GM12878 (cell line): ENCODE results near the gene SNCA. TPM values are rescaled to one million over a fixed set of nuclear protein-coding genes. Genes with fewer than 3 reads are reported as not detected.

Experiments
- ATAC-seq: fragments of 200-7000 bp; cut with Tn5 transposase; 3 replicates; pipeline ENCODE4 v1.9.1; 2020; ENCODE audit warnings: mild to moderate bottlenecking, moderate library complexity
- BruUV-seq: library from RNA; stranded (reverse); fragments of 400-500 nt; replicated peaks from 2 replicates; lab custom pipeline; 2021; lab: Mats Ljungman, UMichigan
- CTCF ChIA-PET: fragments of 300-600 bp; sonication (Branson Sonifier 250); formaldehyde crosslinking; extraction: SDS; loops from one replicate; lab custom pipeline; 2021; ENCODE audit warnings: inconsistent platforms; lab: Yijun Ruan, JAX
- POLR2A ChIA-PET: fragments of 350-600 bp; formaldehyde crosslinking; extraction: SDS; loops from one replicate; lab custom pipeline; 2021; ENCODE audit warnings: inconsistent platforms; lab: Charles Lee
- RAD21 ChIA-PET: fragments of 300-600 bp; sonication (Branson Sonifier 250); formaldehyde crosslinking; loops from one replicate; lab custom pipeline; 2023; ENCODE audit warnings: antibody characterized with exemption; ENCODE audit not compliant: unreplicated experiment; lab: Charles Lee
- SMC1A ChIA-PET: fragments of 300-600 bp; sonication (Branson Sonifier 250); formaldehyde crosslinking; loops from one replicate; lab custom pipeline; 2023; ENCODE audit not compliant: unreplicated experiment, uncharacterized antibody; lab: Charles Lee
- DNase-seq: peaks from one replicate; pipeline ENCODE4 v3.0.0-alpha.2; 2011; ENCODE audit warnings: low read depth, low spot score
- FAIRE-seq: peaks from 3 replicates; lab custom pipeline; 2011; peaks lifted over from hg19 to GRCh38; lab: Jason Lieb, UNC
- H2AFZ ChIP-seq: 2 replicates; pipeline ENCODE4 v1.6.0; 2011; ENCODE audit warnings: low read depth, low read length, control low read depth; ENCODE audit not compliant: control insufficient read depth
- H3K27ac ChIP-seq: 2 replicates; pipeline ENCODE4 v1.5.1; 2011; ENCODE audit warnings: control low read depth; ENCODE audit not compliant: control insufficient read depth, insufficient read depth
- H3K27me3 ChIP-seq, 2 experiments: replicated peaks in 1 of 2; 2 replicates each; pipeline versions ENCODE4 v1.6.0 to v1.6.1; 2011; ENCODE audit warnings: low read length in 1 of 2; ENCODE audit not compliant: control insufficient read depth in 2 of 2, insufficient read depth in 2 of 2
- H3K36me3 ChIP-seq, 2 experiments: 2 replicates each; pipeline ENCODE4 v1.5.1; 2011; ENCODE audit warnings: low read length in 1 of 2; ENCODE audit not compliant: control insufficient read depth in 2 of 2, insufficient read depth in 2 of 2
- H3K4me1 ChIP-seq: 2 replicates; pipeline ENCODE4 v1.6.1; 2011; ENCODE audit warnings: mild to moderate bottlenecking, low read length, moderate library complexity, mixed read lengths; ENCODE audit not compliant: control insufficient read depth, insufficient read depth
- H3K4me2 ChIP-seq: 2 replicates; pipeline ENCODE4 v1.6.0; 2011; ENCODE audit warnings: control low read depth; ENCODE audit not compliant: control insufficient read depth, insufficient read depth
- H3K4me3 ChIP-seq: fragments of 200-600 bp; sonication (generic); 2 replicates; pipeline ENCODE4 v1.5.1; 2016
- H3K79me2 ChIP-seq: 2 replicates; pipeline ENCODE4 v1.6.0; 2011; ENCODE audit warnings: low read length; ENCODE audit not compliant: control insufficient read depth, insufficient read depth
- H3K9ac ChIP-seq: 2 replicates; pipeline ENCODE4 v1.8.0; 2011; ENCODE audit warnings: low read length, control low read depth, mixed read lengths; ENCODE audit not compliant: control insufficient read depth, insufficient read depth
- H3K9me3 ChIP-seq: replicated peaks from 3 replicates; pipeline ENCODE4 v1.5.1; 2011; ENCODE audit warnings: mild to moderate bottlenecking, low read length; ENCODE audit not compliant: control insufficient read depth, insufficient read depth
- H4K20me1 ChIP-seq: 2 replicates; pipeline ENCODE4 v1.6.0; 2011; ENCODE audit not compliant: control insufficient read depth, insufficient read depth
- BCLAF1 ChIP-seq: fragments of 450-650 bp; IDR thresholded peaks from 2 replicates; pipeline ENCODE4 v1.6.1; 2017; ENCODE audit warnings: antibody characterized with exemption, mild to moderate bottlenecking, moderate library complexity
- CREB1 ChIP-seq: IDR thresholded peaks from 2 replicates; pipeline ENCODE4 v1.6.1; 2012; ENCODE audit warnings: low read depth, mild to moderate bottlenecking, inconsistent platforms
- FOXK2 ChIP-seq: fragments of 450-650 bp; IDR thresholded peaks from 2 replicates; pipeline ENCODE4 v1.6.1; 2017; ENCODE audit warnings: mild to moderate bottlenecking, moderate library complexity
- JUNB ChIP-seq: IDR thresholded peaks from 2 replicates; pipeline ENCODE4 v1.6.1; 2016; ENCODE audit warnings: antibody characterized with exemption, mild to moderate bottlenecking
- MEF2B ChIP-seq: fragments of 450-650 bp; IDR thresholded peaks from 2 replicates; pipeline ENCODE4 v1.6.1; 2018; ENCODE audit warnings: mild to moderate bottlenecking, moderate library complexity; ENCODE audit not compliant: partially characterized antibody, poor library complexity, severe bottlenecking
- NR2C2 ChIP-seq: IDR thresholded peaks from 2 replicates; pipeline ENCODE4 v1.6.1; 2011; ENCODE audit warnings: borderline replicate concordance, low read depth; ENCODE audit not compliant: control insufficient read depth, insufficient read length
- PKNOX1 ChIP-seq: fragments of 450-650 bp; IDR thresholded peaks from 2 replicates; pipeline ENCODE4 v1.6.1; 2016; ENCODE audit warnings: mild to moderate bottlenecking
- STAT3 ChIP-seq: IDR thresholded peaks from 2 replicates; pipeline ENCODE4 v1.6.1; 2011; ENCODE audit warnings: low read depth, low read length, improper control_type of control experiment
- WRNIP1 ChIP-seq: IDR thresholded peaks from 2 replicates; pipeline ENCODE4 v1.6.1; 2011; ENCODE audit warnings: low read depth, low read length, improper control_type of control experiment, borderline replicate concordance
- ZBED1 ChIP-seq: IDR thresholded peaks from 2 replicates; pipeline ENCODE4 v1.6.1; 2016; ENCODE audit warnings: borderline replicate concordance
- WGBS: methylation state at CpG from one replicate; pipeline ENCODE4 v1.1.6; 2016; ENCODE audit warnings: low lambda C conversion rate; ENCODE audit not compliant: insufficient replicate concordance, insufficient coverage; ENCODE audit errors: missing lambda C conversion rate; 5-methylcytosine and 5-hydroxymethylcytosine counted together
- in situ Hi-C: fragments of 300-500 bp; cut with MboI; formaldehyde crosslinking; loops from 9 replicates; pipeline ENCODE4 v1.14.3; 2018; ENCODE audit warnings: mixed read lengths
- intact Hi-C: fragments of 100-400 bp; cut with micrococcal nuclease; formaldehyde crosslinking; loops from one replicate; pipeline ENCODE4 v1.14.2; 2022; ENCODE audit not compliant: unreplicated experiment
- polyA plus RNA-seq, 11 experiments: library from polyadenylated mRNA; depleted of rRNA in 4 of 11; unstranded in 6 of 11; stranded (reverse) in 5 of 11; fragments of >200 nt; fragmentation: Nextera tagmentation in 4 of 11; fragmentation: Illumina TruSeq in 1 of 11; extraction: Ambion mirVana in 4 of 11; extraction: Trizol in 1 of 11; gene quantifications; 1 replicate in 1 of 11; 2 replicates in 10 of 11; pipeline versions ENCODE4 v1.2.1 to v1.2.3, GENCODE V29; 2011 to 2016; ENCODE audit warnings: inconsistent platforms in 2 of 11, missing spikeins in 2 of 11, low read depth in 1 of 11
- total RNA-seq, 4 experiments: library from RNA; depleted of rRNA in 3 of 4; stranded (reverse); fragments of >200 nt in 3 of 4; fragmentation: Illumina TruSeq in 1 of 4; extraction: Trizol in 1 of 4; gene quantifications; 2 replicates each; pipeline versions ENCODE4 v1.2.1 to v1.2.3, GENCODE V29; 2013 to 2021

SNCA gene
- total and polyA plus RNA-seq, 10 of the 15 experiments (the other 5 are each of a cell fraction or from before 2014, with no cell fraction given): 0.22 TPM; not detected in 9

GRCh38 chr4:89800527-89801103 is 36.3 kb downstream of the SNCA start:
- H3K9me3 ChIP-seq: no peaks in the 10 kb centered on the region
- CTCF ChIA-PET: no interaction called here
- no peaks in the 10 kb centered on the region for H3K79me2 ChIP-seq
- ATAC-seq (no peak), FAIRE-seq (no peak), DNase-seq (no peak)
- no peaks in the 10 kb centered on the region; a peak in 1 of 4 replicates for H3K27me3 ChIP-seq
- TF ChIP-seq WRNIP1 (no peak), ZBED1 (no peak), JUNB (no peak), NR2C2 (no peak), FOXK2 (no peak), PKNOX1 (no peak), BCLAF1 (no peak), STAT3 (no peak), CREB1 (no peak), MEF2B (no peak)
- no peaks in the 10 kb centered on the region for H3K4me1 ChIP-seq
- in situ Hi-C loops: no loop called here
- RAD21 ChIA-PET: no interaction called here
- no peak overlapping the region for H3K4me3 ChIP-seq
- BruUV-seq: no TSS peak
- SMC1A ChIA-PET: no interaction called here
- intact Hi-C loops: no loop called here
- H4K20me1 ChIP-seq: no peaks in the 10 kb centered on the region
- no peak overlapping the region for H3K9ac ChIP-seq
- H3K4me2 ChIP-seq: no peak overlapping the region
- H3K27ac ChIP-seq: no peak overlapping the region
- H2AFZ ChIP-seq: no peak overlapping the region
- POLR2A ChIA-PET: no interaction called here
- WGBS: 7% methylated on average over 3 of the region's 3 CpGs
- no peaks in the 10 kb centered on the region for H3K36me3 ChIP-seq
